GM12878 (cell line): Measurements from ENCODE around the gene B3GNT8. TPM values are rescaled to one million over a fixed set of nuclear protein-coding genes. Genes with fewer than 3 reads are reported as not detected.
A peak's percentile ranks its signal among the peaks of the same experiment; 100 is the strongest.

Experiments used
- ATAC-seq: fragments of 200-7000 bp; cut with Tn5 transposase; 3 replicates; pipeline ENCODE4 v1.9.1; 2020; ENCODE audit warnings: mild to moderate bottlenecking, moderate library complexity
- BruUV-seq: library from RNA; stranded (reverse); fragments of 400-500 nt; replicated peaks from 2 replicates; lab custom pipeline; 2021; lab: Mats Ljungman, UMichigan
- CTCF ChIA-PET: fragments of 300-600 bp; sonication (Branson Sonifier 250); formaldehyde crosslinking; extraction: SDS; loops from one replicate; lab custom pipeline; 2021; ENCODE audit warnings: inconsistent platforms; lab: Yijun Ruan, JAX
- POLR2A ChIA-PET: fragments of 350-600 bp; formaldehyde crosslinking; extraction: SDS; loops from one replicate; lab custom pipeline; 2021; ENCODE audit warnings: inconsistent platforms; lab: Charles Lee
- RAD21 ChIA-PET: fragments of 300-600 bp; sonication (Branson Sonifier 250); formaldehyde crosslinking; loops from one replicate; lab custom pipeline; 2023; ENCODE audit warnings: antibody characterized with exemption; ENCODE audit not compliant: unreplicated experiment; lab: Charles Lee
- SMC1A ChIA-PET: fragments of 300-600 bp; sonication (Branson Sonifier 250); formaldehyde crosslinking; loops from one replicate; lab custom pipeline; 2023; ENCODE audit not compliant: unreplicated experiment, uncharacterized antibody; lab: Charles Lee
- DNase-seq: peaks from one replicate; pipeline ENCODE4 v3.0.0-alpha.2; 2011; ENCODE audit warnings: low read depth, low spot score
- FAIRE-seq: peaks from 3 replicates; lab custom pipeline; 2011; peaks lifted over from hg19 to GRCh38; lab: Jason Lieb, UNC
- H2AFZ ChIP-seq: 2 replicates; pipeline ENCODE4 v1.6.0; 2011; ENCODE audit warnings: low read depth, low read length, control low read depth; ENCODE audit not compliant: control insufficient read depth
- H3K27ac ChIP-seq: 2 replicates; pipeline ENCODE4 v1.5.1; 2011; ENCODE audit warnings: control low read depth; ENCODE audit not compliant: control insufficient read depth, insufficient read depth
- H3K27me3 ChIP-seq, 2 experiments: replicated peaks in 1 of 2; 2 replicates each; pipeline versions ENCODE4 v1.6.0 to v1.6.1; 2011; ENCODE audit warnings: low read length in 1 of 2; ENCODE audit not compliant: control insufficient read depth in 2 of 2, insufficient read depth in 2 of 2
- H3K36me3 ChIP-seq, 2 experiments: 2 replicates each; pipeline ENCODE4 v1.5.1; 2011; ENCODE audit warnings: low read length in 1 of 2; ENCODE audit not compliant: control insufficient read depth in 2 of 2, insufficient read depth in 2 of 2
- H3K4me1 ChIP-seq: 2 replicates; pipeline ENCODE4 v1.6.1; 2011; ENCODE audit warnings: mild to moderate bottlenecking, low read length, moderate library complexity, mixed read lengths; ENCODE audit not compliant: control insufficient read depth, insufficient read depth
- H3K4me2 ChIP-seq: 2 replicates; pipeline ENCODE4 v1.6.0; 2011; ENCODE audit warnings: control low read depth; ENCODE audit not compliant: control insufficient read depth, insufficient read depth
- H3K4me3 ChIP-seq: fragments of 200-600 bp; sonication (generic); 2 replicates; pipeline ENCODE4 v1.5.1; 2016
- H3K79me2 ChIP-seq: 2 replicates; pipeline ENCODE4 v1.6.0; 2011; ENCODE audit warnings: low read length; ENCODE audit not compliant: control insufficient read depth, insufficient read depth
- H3K9ac ChIP-seq: 2 replicates; pipeline ENCODE4 v1.8.0; 2011; ENCODE audit warnings: low read length, control low read depth, mixed read lengths; ENCODE audit not compliant: control insufficient read depth, insufficient read depth
- H3K9me3 ChIP-seq: replicated peaks from 3 replicates; pipeline ENCODE4 v1.5.1; 2011; ENCODE audit warnings: mild to moderate bottlenecking, low read length; ENCODE audit not compliant: control insufficient read depth, insufficient read depth
- H4K20me1 ChIP-seq: 2 replicates; pipeline ENCODE4 v1.6.0; 2011; ENCODE audit not compliant: control insufficient read depth, insufficient read depth
- BHLHE40 ChIP-seq, 2 experiments: fragments of 450-650 bp in 1 of 2; IDR thresholded peaks; 2 replicates each; pipeline ENCODE4 v1.6.1; 2011 to 2017; ENCODE audit warnings: low read depth in 2 of 2, borderline replicate concordance in 1 of 2, improper control_type of control experiment in 1 of 2, low read length in 1 of 2, mild to moderate bottlenecking in 1 of 2
- CHD1 ChIP-seq: IDR thresholded peaks from 2 replicates; pipeline ENCODE4 v1.6.1; 2012; ENCODE audit warnings: low read depth, low read length, improper control_type of control experiment
- CTCF ChIP-seq, 3 experiments: IDR thresholded peaks in 2 of 3; conservative IDR thresholded peaks in 1 of 3; 2 replicates each; pipeline ENCODE4 v1.5.1; 2011; ENCODE audit warnings: low read depth in 3 of 3, low read length in 3 of 3, mild to moderate bottlenecking in 3 of 3, control low read depth in 2 of 3, moderate library complexity in 2 of 3, inconsistent platforms in 1 of 3, mixed read lengths in 1 of 3; ENCODE audit not compliant: control insufficient read depth in 2 of 3, insufficient read depth in 1 of 3; ENCODE audit errors: extremely low read depth in 1 of 3
- EGR1 ChIP-seq, 2 experiments: IDR thresholded peaks; 1 replicate in 1 of 2; 2 replicates in 1 of 2; pipeline ENCODE4 v1.6.1; 2011 to 2012; ENCODE audit warnings: low read depth in 2 of 2, low read length in 2 of 2, borderline replicate concordance in 1 of 2, mild to moderate bottlenecking in 1 of 2, moderate library complexity in 1 of 2
- ETV6 ChIP-seq, 2 experiments: fragments of 450-650 bp in 1 of 2; IDR thresholded peaks in 1 of 2; conservative IDR thresholded peaks in 1 of 2; 2 replicates each; pipeline ENCODE4 v1.6.1; 2014; ENCODE audit warnings: antibody characterized with exemption in 1 of 2, borderline replicate concordance in 1 of 2, low read depth in 1 of 2, mild to moderate bottlenecking in 1 of 2, moderate library complexity in 1 of 2
- EZH2 ChIP-seq: IDR thresholded peaks from 2 replicates; pipeline ENCODE4 v1.6.1; 2012; ENCODE audit warnings: low read depth, mild to moderate bottlenecking, control low read depth, inconsistent platforms, low read length, borderline replicate concordance; ENCODE audit not compliant: control insufficient read depth
- HCFC1 ChIP-seq: fragments of 150-350 bp; IDR thresholded peaks from 2 replicates; pipeline ENCODE4 v1.6.1; 2014; ENCODE audit warnings: low read length
- IKZF1 ChIP-seq: fragments of 450-650 bp; conservative IDR thresholded peaks from 2 replicates; pipeline ENCODE4 v1.6.1; 2017; ENCODE audit warnings: antibody characterized with exemption, mild to moderate bottlenecking
- IRF4 ChIP-seq: IDR thresholded peaks from 2 replicates; pipeline ENCODE4 v1.6.1; 2011; ENCODE audit warnings: low read depth, low read length
- LARP7 ChIP-seq: fragments of 450-650 bp; IDR thresholded peaks from 2 replicates; pipeline ENCODE4 v1.6.1; 2017; ENCODE audit warnings: mild to moderate bottlenecking
- RAD21 ChIP-seq: IDR thresholded peaks from 2 replicates; pipeline ENCODE4 v1.6.1; 2011; ENCODE audit warnings: mild to moderate bottlenecking, low read depth, low read length, moderate library complexity; ENCODE audit not compliant: insufficient read depth
- RUNX3 ChIP-seq: IDR thresholded peaks from 2 replicates; pipeline ENCODE4 v1.6.1; 2012; ENCODE audit warnings: low read length, inconsistent platforms
- SMAD5 ChIP-seq: IDR thresholded peaks from 2 replicates; pipeline ENCODE4 v1.6.1; 2016; ENCODE audit warnings: antibody characterized with exemption, low read depth
- SPI1 ChIP-seq: IDR thresholded peaks from 2 replicates; pipeline ENCODE4 v1.6.1; 2011; ENCODE audit warnings: low read depth, mild to moderate bottlenecking, low read length, moderate library complexity, borderline replicate concordance; ENCODE audit not compliant: insufficient read depth
- TCF12 ChIP-seq: IDR thresholded peaks from 2 replicates; pipeline ENCODE4 v1.6.1; 2011; ENCODE audit warnings: low read depth, mild to moderate bottlenecking, low read length
- TCF3 ChIP-seq: IDR thresholded peaks from 2 replicates; pipeline ENCODE4 v1.6.1; 2012; ENCODE audit warnings: low read depth, mild to moderate bottlenecking, low read length, borderline replicate concordance; ENCODE audit not compliant: insufficient read depth
- ZNF384 ChIP-seq: IDR thresholded peaks from 2 replicates; pipeline ENCODE4 v1.6.1; 2012; ENCODE audit warnings: low read depth, mild to moderate bottlenecking, low read length, improper control_type of control experiment, borderline replicate concordance
- WGBS: methylation state at CpG from one replicate; pipeline ENCODE4 v1.1.6; 2016; ENCODE audit warnings: low lambda C conversion rate; ENCODE audit not compliant: insufficient replicate concordance, insufficient coverage; ENCODE audit errors: missing lambda C conversion rate; 5-methylcytosine and 5-hydroxymethylcytosine counted together
- in situ Hi-C: fragments of 300-500 bp; cut with MboI; formaldehyde crosslinking; loops from 9 replicates; pipeline ENCODE4 v1.14.3; 2018; ENCODE audit warnings: mixed read lengths
- intact Hi-C: fragments of 100-400 bp; cut with micrococcal nuclease; formaldehyde crosslinking; loops from one replicate; pipeline ENCODE4 v1.14.2; 2022; ENCODE audit not compliant: unreplicated experiment
- polyA plus RNA-seq, 11 experiments: library from polyadenylated mRNA; depleted of rRNA in 4 of 11; unstranded in 6 of 11; stranded (reverse) in 5 of 11; fragments of >200 nt; fragmentation: Nextera tagmentation in 4 of 11; fragmentation: Illumina TruSeq in 1 of 11; extraction: Ambion mirVana in 4 of 11; extraction: Trizol in 1 of 11; gene quantifications; 1 replicate in 1 of 11; 2 replicates in 10 of 11; pipeline versions ENCODE4 v1.2.1 to v1.2.3, GENCODE V29; 2011 to 2016; ENCODE audit warnings: inconsistent platforms in 2 of 11, missing spikeins in 2 of 11, low read depth in 1 of 11
- total RNA-seq, 4 experiments: library from RNA; depleted of rRNA in 3 of 4; stranded (reverse); fragments of >200 nt in 3 of 4; fragmentation: Illumina TruSeq in 1 of 4; extraction: Trizol in 1 of 4; gene quantifications; 2 replicates each; pipeline versions ENCODE4 v1.2.1 to v1.2.3, GENCODE V29; 2013 to 2021

The B3GNT8 gene
- total and polyA plus RNA-seq, 10 of the 15 experiments (the other 5 are each of a cell fraction or from before 2014, with no cell fraction given), result 0.06 to 1.2 (median 0.31) TPM; not detected in 4

DNA sequence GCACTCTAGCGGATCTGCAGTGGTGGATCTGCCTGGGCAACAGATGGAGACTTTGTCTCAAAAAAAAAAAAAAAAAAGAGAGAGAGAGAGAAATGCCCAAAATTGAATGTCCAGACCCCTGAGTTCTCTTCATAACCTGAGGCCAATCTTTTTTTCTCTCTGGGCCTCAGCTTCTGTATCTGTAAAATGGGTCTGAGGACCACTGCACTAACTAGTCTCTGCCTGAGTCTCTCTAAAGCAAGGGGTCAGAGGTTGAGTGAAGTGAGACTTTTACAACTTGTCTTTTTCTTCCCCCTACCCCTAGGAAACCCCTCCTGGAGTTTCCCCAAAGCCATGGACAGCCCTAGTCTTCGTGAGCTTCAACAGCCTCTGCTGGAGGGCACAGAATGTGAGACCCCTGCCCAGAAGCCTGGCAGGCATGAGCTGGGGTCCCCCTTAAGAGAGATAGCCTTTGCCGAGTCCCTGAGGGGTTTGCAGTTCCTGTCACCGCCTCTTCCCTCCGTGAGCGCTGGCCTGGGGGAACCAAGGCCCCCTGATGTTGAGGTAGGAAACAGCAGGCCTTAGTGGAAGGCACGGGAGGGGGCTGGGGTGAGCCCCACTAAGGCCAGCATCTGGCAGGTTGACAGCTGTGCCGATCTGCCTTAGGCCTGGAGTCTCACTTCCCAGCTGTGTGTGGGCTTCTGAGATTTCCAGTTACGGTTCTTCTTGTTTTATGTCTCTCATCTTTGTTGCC is 49.0 kb downstream of the B3GNT8 start (continued):
- peak; percentile 28 to 62 (median 60); a peak in 5 of 6 replicates for TF ChIP-seq CTCF (IDR thresholded peaks at IDR 0.05 in 2 of 3, conservative IDR thresholded peaks at IDR 0.05 in 1 of 3; ENCODE audit: control insufficient read depth in 2 of 3, extremely low read depth in 1 of 3, insufficient read depth in 1 of 3, low read depth in 3 of 3, low read length in 3 of 3)
- TF ChIP-seq ETV6 (conservative IDR thresholded peaks at IDR 0.05 in 1 of 2, IDR thresholded peaks at IDR 0.05 in 1 of 2; ENCODE audit: borderline replicate concordance in 1 of 2, low read depth in 1 of 2), result 0 out of 4 replicates have a peak, but pooled peaks of 1 of the 2 experiments have one; percentile 11
- TF ChIP-seq EZH2, result no peak
- peak; percentile 39; the same call in 1 of the 2 replicates for TF ChIP-seq IKZF1
- TF ChIP-seq TCF12, result peak; percentile 92
- TF ChIP-seq SPI1, result peak; percentile 40; the same call in 1 of the 2 replicates
- TF ChIP-seq RAD21, result peak; percentile 29; the same call in 1 of the 2 replicates
- no peak for TF ChIP-seq IRF4

GRCh38 chr19:41376998-41377365 is 50.2 kb downstream of the B3GNT8 start:
- no peaks in the 10 kb centered on the region; a peak in 2 of 4 replicates for H3K36me3 ChIP-seq
- SMC1A ChIA-PET, result interaction anchor here (4.8 kb wide), 1 partner anchor 13 kb away, joined by 24 read pairs; the partner anchor contains the start of gene B9D2
- DNase-seq, result no peak
- POLR2A ChIA-PET, result interaction anchor here (1.3 to 1.5 kb wide), 2 partner anchors 9 to 11 kb away, joined by 10 to 11 read pairs; no protein-coding TSS in a partner anchor
- H3K4me2 ChIP-seq, result peak overlapping the region; percentile 73; the same call in 1 of the 2 replicates
- H3K9me3 ChIP-seq, result no peaks in the 10 kb centered on the region
- ATAC-seq, result no peak
- no peak overlapping the region for H3K9ac ChIP-seq
- no peak for FAIRE-seq
- 88% methylated on average over 7 of the region's 8 CpGs for WGBS
- H3K27ac ChIP-seq, result no peak overlapping the region
- H3K4me3 ChIP-seq, result 0 out of 2 replicates have a peak overlapping the region, but pooled peaks have one; percentile 6
- RAD21 ChIA-PET, result no interaction called here
- peaks cover 21% of the 10 kb centered on the region for H3K4me1 ChIP-seq
- no peaks in the 10 kb centered on the region for H3K27me3 ChIP-seq
- 0 out of 2 replicates have a peak overlapping the region, but pooled peaks have one; percentile 28 for H2AFZ ChIP-seq
- BruUV-seq, result no TSS peak
- no peaks in the 10 kb centered on the region for H4K20me1 ChIP-seq
- intact Hi-C loops (no loop called here), in situ Hi-C loops (no loop called here)
- CTCF ChIA-PET, result interaction anchor here (1.6 kb wide), 1 partner anchor 9 kb away, joined by 7 read pairs; no protein-coding TSS in a partner anchor
- no peaks in the 10 kb centered on the region for H3K79me2 ChIP-seq
- TF ChIP-seq LARP7 (no peak), RUNX3 (peak; percentile 56), HCFC1 (no peak), BHLHE40 (IDR thresholded peaks at IDR 0.05; ENCODE audit: borderline replicate concordance in 1 of 2, low read depth in 2 of 2, low read length in 1 of 2) (no peak), SMAD5 (no peak), TCF3 (no peak), ZNF384 (no peak), CHD1 (no peak), EGR1 (IDR thresholded peaks at IDR 0.05; ENCODE audit: borderline replicate concordance in 1 of 2, low read depth in 2 of 2, low read length in 2 of 2) (0 out of 3 replicates have a peak, but pooled peaks of 1 of the 2 experiments have one; percentile 31)
